Fibroblast of the conjunctiva (primary cell): Measurements from ENCODE around the gene CNN2.

Experiments used
- DNase-seq: peaks from one replicate; pipeline ENCODE4 v3.0.0-alpha.2; 2010; ENCODE audit warnings: low read depth

The CNN2 gene

GRCh38 chr19:1081301-1082164, 55.1 kb downstream of the CNN2 start:
- no peak for DNase-seq

DNA sequence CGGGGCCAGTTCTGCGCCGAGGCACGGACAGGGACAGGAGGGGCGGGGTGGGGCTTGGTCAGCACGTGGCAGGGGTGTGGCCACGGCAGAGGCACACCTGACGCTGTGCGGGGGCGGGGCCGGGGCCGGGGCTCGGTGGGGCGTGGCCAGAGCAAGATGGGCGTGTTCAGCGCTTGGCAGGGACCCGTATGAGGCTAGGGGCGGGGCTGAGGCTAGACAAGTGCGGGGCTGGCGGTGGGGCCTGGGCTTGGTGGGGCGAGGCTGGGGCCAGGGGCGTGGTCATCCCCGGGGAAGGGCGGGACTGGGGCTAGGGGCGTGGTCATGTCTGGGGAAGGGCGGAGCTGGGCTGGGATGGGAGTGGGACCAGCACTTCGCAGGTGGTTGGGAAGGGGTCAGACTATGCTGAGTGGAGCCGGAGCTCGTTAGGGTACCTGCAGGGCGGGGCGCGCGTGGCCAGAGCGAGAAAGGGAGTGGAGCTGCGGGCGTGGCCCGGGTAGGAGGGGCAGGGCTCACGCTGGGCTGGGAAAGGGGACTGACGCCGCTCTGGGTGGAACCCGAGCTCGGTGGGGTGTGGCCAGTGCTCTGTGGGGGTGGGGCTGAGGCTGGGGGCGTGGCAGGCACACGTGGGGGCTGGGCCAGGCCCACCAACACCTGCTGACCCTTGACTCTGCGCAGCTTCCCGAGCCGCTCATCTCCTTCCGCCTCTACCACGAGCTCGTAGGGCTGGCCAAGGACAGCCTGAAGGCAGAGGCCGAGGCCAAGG, 55.9 kb downstream of the CNN2 start:
- no peak for DNase-seq

GRCh38 chr19:1082928-1083816, 56.8 kb downstream of the CNN2 start:
- DNase-seq: no peak

GRCh38 chr19:1084024-1084868, 57.8 kb downstream of the CNN2 start:
- no peak for DNase-seq

- no peak for DNase-seq
Observed at GRCh38 chr19:1085053-1085658, 58.7 kb downstream of the CNN2 start.

DNA sequence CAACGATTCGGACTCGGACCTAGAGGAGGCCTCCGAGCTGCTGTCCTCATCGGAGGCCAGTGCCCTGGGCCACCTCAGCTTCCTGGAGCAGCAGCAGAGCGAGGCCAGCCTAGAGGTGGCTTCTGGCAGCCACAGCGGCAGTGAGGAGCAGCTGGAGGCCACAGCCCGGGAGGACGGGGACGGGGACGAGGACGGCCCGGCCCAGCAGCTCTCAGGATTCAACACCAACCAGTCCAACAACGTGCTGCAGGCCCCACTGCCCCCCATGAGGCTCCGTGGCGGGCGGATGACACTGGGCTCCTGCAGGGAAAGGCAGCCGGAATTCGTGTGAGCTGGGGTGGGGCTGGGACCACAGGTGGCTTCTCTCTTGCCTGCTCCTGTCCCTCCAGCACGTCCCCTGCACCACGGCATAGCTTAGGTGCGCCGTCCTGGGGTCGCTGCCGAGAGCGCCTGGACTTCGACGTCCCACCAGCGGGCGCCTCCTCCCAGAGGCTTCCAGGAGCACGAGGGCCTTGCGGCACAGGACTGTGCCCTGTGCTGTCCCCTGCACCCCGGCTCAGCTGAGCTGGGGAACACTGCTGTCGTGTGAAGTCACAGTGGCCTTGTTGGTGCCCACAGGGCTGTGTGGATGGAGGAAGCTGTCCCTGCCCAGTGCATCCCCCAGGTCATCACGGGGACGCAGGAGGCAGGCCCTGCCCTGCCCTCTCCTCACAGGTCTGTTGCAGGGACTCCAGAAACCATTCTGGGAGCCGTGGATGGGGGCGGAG, 59.5 kb downstream of the CNN2 start:
- no peak for DNase-seq

GRCh38 chr19:1086613-1087012, 60.2 kb downstream of the CNN2 start:
- DNase-seq: no peak

- DNase-seq: no peak
Observed at GRCh38 chr19:1087813-1088415, 61.5 kb downstream of the CNN2 start.

DNA sequence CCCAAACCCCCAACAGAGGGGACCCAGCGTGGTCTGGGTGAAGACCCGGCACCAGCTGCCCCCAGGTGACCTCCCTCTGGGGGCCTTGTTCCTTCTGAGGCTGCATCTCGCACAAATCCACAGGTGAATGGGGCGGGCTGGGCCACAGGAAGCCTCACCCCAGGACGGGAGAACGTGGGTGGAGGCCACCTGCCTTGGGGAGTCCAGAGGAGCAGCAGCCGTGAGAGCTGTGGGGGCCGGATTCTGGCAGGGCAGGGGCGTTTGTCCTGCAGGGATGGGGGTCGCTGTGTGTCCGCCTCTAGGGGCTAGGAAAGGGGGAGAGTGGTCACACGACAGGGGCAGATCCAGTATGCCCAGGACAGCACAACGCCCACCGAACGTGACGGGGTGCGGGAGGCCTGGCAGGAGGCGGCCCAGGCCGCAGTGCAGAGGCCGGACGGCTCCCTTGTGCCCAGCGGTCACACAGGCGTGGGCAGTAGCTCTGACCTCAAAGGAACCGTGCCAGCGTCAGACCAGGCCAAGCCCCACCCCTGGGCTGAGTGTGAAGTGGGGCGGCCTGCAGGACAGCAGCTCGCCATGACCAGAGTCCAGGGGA, 62.1 kb downstream of the CNN2 start:
- no peak for DNase-seq
